ENCODE measurements around the gene NCF1.
"Not testable (repeated sequence)": the region's sequence is repeated elsewhere in the genome, so short reads cannot be mapped to it uniquely, and the experiment has no call there.

NCF1 gene

DNA sequence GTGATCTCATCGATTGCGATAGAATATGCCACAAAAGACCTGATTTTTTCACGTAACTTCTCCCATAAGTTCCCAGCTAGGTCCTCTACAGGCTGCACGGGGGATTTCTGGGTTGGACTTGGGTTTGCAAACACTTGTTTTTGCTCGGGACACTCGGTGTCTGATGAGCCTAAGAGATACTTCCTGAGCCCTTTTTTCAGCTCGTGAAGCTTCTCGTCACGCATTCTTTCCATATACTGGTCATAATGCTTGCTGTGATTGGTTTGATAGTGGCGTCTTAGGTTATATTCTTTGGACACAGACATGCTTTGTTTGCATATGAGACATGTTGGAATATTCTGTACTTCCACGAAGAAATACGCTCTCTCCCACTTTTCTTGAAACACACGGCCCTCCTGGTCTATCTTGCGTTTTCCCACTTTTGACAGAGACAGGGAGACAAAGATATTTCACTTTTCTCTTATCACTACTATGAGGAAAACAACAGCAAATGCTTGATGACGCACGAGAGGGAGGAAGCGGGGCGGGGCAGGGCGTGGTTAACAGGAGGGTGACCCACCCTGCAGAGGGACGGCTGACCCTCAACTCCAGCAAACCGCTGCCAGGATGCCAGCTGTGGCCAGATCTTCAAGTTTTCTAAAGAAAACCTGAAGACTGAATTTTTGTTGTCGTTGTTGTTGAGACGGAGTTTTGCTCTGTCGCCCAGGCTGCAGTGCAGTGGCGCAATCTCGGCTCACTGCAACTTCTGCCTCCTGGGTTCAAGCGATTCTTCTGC lies 24.2 kb downstream of the NCF1 start:
- not testable (repeated sequence) for H3K9ac ChIP-seq (ENCODE audit: insufficient read length, low read depth); H3K36me3 ChIP-seq (ENCODE audit: insufficient read depth, insufficient read length, low read length); H3K27me3 ChIP-seq (ENCODE audit: insufficient read depth, insufficient read length); H3K4me3 ChIP-seq (ENCODE audit: insufficient read length, low read depth); DNase-seq (ENCODE audit: low read depth, low spot score); H3K9me3 ChIP-seq (ENCODE audit: insufficient read depth, low read length); H3K4me1 ChIP-seq (ENCODE audit: insufficient read depth, insufficient read length)

GRCh38 chr7:74798644-74799043 lies 24.8 kb downstream of the NCF1 start:
- DNase-seq (ENCODE audit: low read depth, low spot score); H3K27me3 ChIP-seq (ENCODE audit: insufficient read depth, insufficient read length); H3K9me3 ChIP-seq (ENCODE audit: insufficient read depth, low read length); H3K36me3 ChIP-seq (ENCODE audit: insufficient read depth, insufficient read length, low read length); H3K4me3 ChIP-seq (ENCODE audit: insufficient read length, low read depth); H3K4me1 ChIP-seq (ENCODE audit: insufficient read depth, insufficient read length); H3K9ac ChIP-seq (ENCODE audit: insufficient read length, low read depth): not testable (repeated sequence)

GRCh38 chr7:74815882-74816281 lies 42.1 kb downstream of the NCF1 start:
- H3K4me1 ChIP-seq (ENCODE audit: insufficient read depth, insufficient read length); H3K9ac ChIP-seq (ENCODE audit: insufficient read length, low read depth); H3K9me3 ChIP-seq (ENCODE audit: insufficient read depth, low read length); DNase-seq (ENCODE audit: low read depth, low spot score); H3K4me3 ChIP-seq (ENCODE audit: insufficient read length, low read depth); H3K27me3 ChIP-seq (ENCODE audit: insufficient read depth, insufficient read length); H3K36me3 ChIP-seq (ENCODE audit: insufficient read depth, insufficient read length, low read length): not testable (repeated sequence)

GRCh38 chr7:74820146-74820805 lies 46.5 kb downstream of the NCF1 start:
- not testable (repeated sequence) for H3K4me1 ChIP-seq (ENCODE audit: insufficient read depth, insufficient read length); H3K9ac ChIP-seq (ENCODE audit: insufficient read length, low read depth); H3K4me3 ChIP-seq (ENCODE audit: insufficient read length, low read depth)

GRCh38 chr7:74821259-74821658 lies 47.4 kb downstream of the NCF1 start:
- H3K4me1 ChIP-seq (ENCODE audit: insufficient read depth, insufficient read length); H3K27me3 ChIP-seq (ENCODE audit: insufficient read depth, insufficient read length); H3K36me3 ChIP-seq (ENCODE audit: insufficient read depth, insufficient read length, low read length); H3K9me3 ChIP-seq (ENCODE audit: insufficient read depth, low read length); H3K4me3 ChIP-seq (ENCODE audit: insufficient read length, low read depth); DNase-seq (ENCODE audit: low read depth, low spot score); H3K9ac ChIP-seq (ENCODE audit: insufficient read length, low read depth): not testable (repeated sequence)

More at GRCh38 chr7:74820146-74820805, 46.5 kb downstream of the NCF1 start:
- DNase-seq (ENCODE audit: low read depth, low spot score); H3K36me3 ChIP-seq (ENCODE audit: insufficient read depth, insufficient read length, low read length); H3K27me3 ChIP-seq (ENCODE audit: insufficient read depth, insufficient read length); H3K9me3 ChIP-seq (ENCODE audit: insufficient read depth, low read length): not testable (repeated sequence)

DNA sequence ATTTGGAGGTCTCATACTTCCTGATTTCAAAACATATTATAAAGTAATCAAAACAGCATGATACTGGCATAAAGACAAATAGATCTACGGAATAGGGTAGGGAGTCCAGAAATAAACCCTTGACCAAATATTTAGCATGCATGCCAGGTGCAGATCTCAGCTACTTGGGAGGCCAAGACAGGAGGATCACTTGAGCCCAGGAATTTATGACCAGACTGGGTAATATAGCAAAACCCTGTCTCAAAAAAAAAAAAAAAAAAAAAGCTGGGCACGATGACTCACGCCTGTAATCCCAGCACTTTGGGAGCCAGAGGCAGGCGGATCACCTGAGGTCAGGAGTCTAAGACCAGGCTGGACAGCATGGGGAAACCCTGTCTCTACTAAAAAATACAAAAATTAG lies 56.1 kb downstream of the NCF1 start:
- H3K9me3 ChIP-seq (ENCODE audit: insufficient read depth, low read length); H3K4me1 ChIP-seq (ENCODE audit: insufficient read depth, insufficient read length); H3K27me3 ChIP-seq (ENCODE audit: insufficient read depth, insufficient read length); H3K36me3 ChIP-seq (ENCODE audit: insufficient read depth, insufficient read length, low read length); H3K9ac ChIP-seq (ENCODE audit: insufficient read length, low read depth); H3K4me3 ChIP-seq (ENCODE audit: insufficient read length, low read depth); DNase-seq (ENCODE audit: low read depth, low spot score): not testable (repeated sequence)

DNA sequence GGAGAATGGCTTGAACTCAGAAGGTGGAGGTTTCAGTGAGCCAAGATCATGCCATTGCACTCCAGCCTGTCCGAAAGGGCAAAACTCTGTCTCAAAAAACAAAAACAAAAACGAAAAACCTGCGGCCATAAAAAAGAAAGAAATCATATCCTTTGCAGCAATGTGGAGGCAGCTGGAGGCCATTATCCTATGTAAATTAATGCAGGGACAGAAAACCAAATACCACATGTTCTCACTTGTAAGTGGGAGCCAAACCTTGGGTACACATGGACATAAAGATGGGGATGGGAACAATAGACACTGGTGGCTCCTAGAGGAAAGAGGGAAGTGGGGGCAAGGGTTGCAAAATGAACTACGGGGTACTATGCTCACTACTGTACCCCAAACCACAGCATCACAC lies 56.6 kb downstream of the NCF1 start:
- DNase-seq (ENCODE audit: low read depth, low spot score); H3K27me3 ChIP-seq (ENCODE audit: insufficient read depth, insufficient read length); H3K4me1 ChIP-seq (ENCODE audit: insufficient read depth, insufficient read length); H3K9me3 ChIP-seq (ENCODE audit: insufficient read depth, low read length); H3K9ac ChIP-seq (ENCODE audit: insufficient read length, low read depth); H3K4me3 ChIP-seq (ENCODE audit: insufficient read length, low read depth); H3K36me3 ChIP-seq (ENCODE audit: insufficient read depth, insufficient read length, low read length): not testable (repeated sequence)
